Activated CD8-positive, alpha-beta memory T cell treated with anti-CD3 and anti-CD28 coated beads for 4 hours (primary cell): ENCODE data around the gene PKIB.

Source experiments
- DNase-seq, 2 donors: peaks; one replicate each; pipeline ENCODE4 v3.0.0-alpha.2; 2020; ENCODE audit warnings: low read depth in 2 of 2

Gene PKIB

GRCh38 chr6:122666418-122666817, 56.2 kb downstream of the PKIB start:
- no peak for DNase-seq

GRCh38 chr6:122669418-122669817, 59.2 kb downstream of the PKIB start:
- DNase-seq: no peak

GRCh38 chr6:122669868-122670267, 59.7 kb downstream of the PKIB start:
- DNase-seq: no peak

GRCh38 chr6:122671251-122671650, 61.0 kb downstream of the PKIB start:
- no peak for DNase-seq

- no peak for DNase-seq
Observed at GRCh38 chr6:122673343-122673961, 63.2 kb downstream of the PKIB start.

- no peak for DNase-seq
Observed at GRCh38 chr6:122676146-122676545, 65.9 kb downstream of the PKIB start.

- no peak for DNase-seq
Observed at GRCh38 chr6:122676688-122677087, 66.5 kb downstream of the PKIB start.

GRCh38 chr6:122677406-122677805, 67.2 kb downstream of the PKIB start:
- DNase-seq: no peak

GRCh38 chr6:122678841-122679240, 68.6 kb downstream of the PKIB start:
- no peak for DNase-seq

- DNase-seq: no peak
Observed at GRCh38 chr6:122681705-122682104, 71.5 kb downstream of the PKIB start.

GRCh38 chr6:122683989-122684651, 73.9 kb downstream of the PKIB start:
- no peak for DNase-seq

GRCh38 chr6:122692175-122692598, 82.0 kb downstream of the PKIB start:
- no peak for DNase-seq

GRCh38 chr6:122692807-122693580, 82.8 kb downstream of the PKIB start:
- DNase-seq: no peak

- no peak for DNase-seq
Observed at GRCh38 chr6:122694075-122694474, 83.9 kb downstream of the PKIB start.

- DNase-seq: no peak
Observed at GRCh38 chr6:122694602-122695001, 84.4 kb downstream of the PKIB start.

GRCh38 chr6:122695188-122695587, 85.0 kb downstream of the PKIB start:
- DNase-seq: no peak

GRCh38 chr6:122696079-122696478, 85.9 kb downstream of the PKIB start:
- no peak for DNase-seq

- no peak for DNase-seq
Observed at GRCh38 chr6:122696853-122697252, 86.6 kb downstream of the PKIB start.

GRCh38 chr6:122697458-122697857, 87.3 kb downstream of the PKIB start:
- no peak for DNase-seq

GRCh38 chr6:122701666-122702065, 91.5 kb downstream of the PKIB start:
- no peak for DNase-seq

GRCh38 chr6:122702841-122703240, 92.6 kb downstream of the PKIB start:
- DNase-seq: no peak

GRCh38 chr6:122704066-122704465, 93.9 kb downstream of the PKIB start:
- no peak for DNase-seq

- no peak for DNase-seq
Observed at GRCh38 chr6:122709922-122710512, 99.8 kb downstream of the PKIB start.
